Activated T-cell treated with anti-CD3 and anti-CD28 coated beads for 1 hour (primary cell): Measurements from ENCODE around the gene SPDYA.
"Not testable (repeated sequence)": the region's sequence is repeated elsewhere in the genome, so short reads cannot be mapped to it uniquely, and the experiment has no call there.

ENCODE experiments used
- DNase-seq: peaks from one replicate; pipeline ENCODE4 v3.0.0-alpha.2; 2020; ENCODE audit warnings: low read depth

Gene SPDYA

DNA sequence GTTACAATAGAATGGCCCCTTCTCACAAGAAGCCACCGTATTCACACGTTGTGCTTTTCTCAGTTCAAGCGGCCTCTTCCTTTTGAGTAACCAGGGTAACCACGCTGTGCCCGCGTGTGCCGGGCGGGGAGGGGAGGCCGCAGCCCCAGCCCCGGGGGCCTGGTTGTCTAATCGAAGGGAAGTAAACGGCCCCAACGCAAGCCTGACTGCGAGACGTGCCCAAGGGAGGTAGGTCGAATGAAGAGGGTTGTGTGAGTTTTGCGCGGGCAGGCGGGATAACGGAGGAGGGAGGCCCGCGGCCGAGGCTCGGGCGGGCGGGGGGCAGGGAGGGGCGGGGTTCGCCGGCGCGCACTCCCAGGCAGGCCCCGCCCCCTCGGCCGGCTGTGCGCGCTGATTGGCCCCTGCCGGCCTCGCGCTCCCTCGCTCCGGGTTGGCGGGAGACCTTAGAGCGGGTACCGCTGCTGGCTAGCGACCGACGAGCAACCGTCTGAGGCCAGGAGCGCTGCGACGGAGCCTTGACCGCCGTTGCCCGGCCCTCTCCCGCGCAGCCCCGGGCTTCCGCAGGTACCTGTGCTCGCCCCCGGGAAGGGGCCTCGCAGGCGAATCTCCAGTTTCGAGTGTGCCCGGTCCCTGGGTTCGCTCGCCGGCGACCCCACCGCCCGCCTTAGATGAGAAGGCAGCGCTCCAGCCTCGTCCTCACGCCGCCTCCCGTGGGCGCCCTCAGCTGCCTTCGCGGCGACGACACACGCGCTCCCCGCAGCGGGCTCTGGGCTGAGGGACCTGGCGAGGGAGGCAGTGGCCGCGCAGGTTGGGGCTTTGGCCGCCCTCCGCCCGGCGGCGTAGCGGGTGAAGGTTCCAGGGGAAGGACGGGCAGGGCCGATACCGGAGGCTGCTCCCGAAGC is at the start of gene SPDYA:
Gene SPDYA, plus strand, starts transcription at position 451 of the 902 bp plus-strand sequence. CDS start 5,181 bp downstream, outside the sequence.
- DNase-seq = peak; percentile 69

DNA sequence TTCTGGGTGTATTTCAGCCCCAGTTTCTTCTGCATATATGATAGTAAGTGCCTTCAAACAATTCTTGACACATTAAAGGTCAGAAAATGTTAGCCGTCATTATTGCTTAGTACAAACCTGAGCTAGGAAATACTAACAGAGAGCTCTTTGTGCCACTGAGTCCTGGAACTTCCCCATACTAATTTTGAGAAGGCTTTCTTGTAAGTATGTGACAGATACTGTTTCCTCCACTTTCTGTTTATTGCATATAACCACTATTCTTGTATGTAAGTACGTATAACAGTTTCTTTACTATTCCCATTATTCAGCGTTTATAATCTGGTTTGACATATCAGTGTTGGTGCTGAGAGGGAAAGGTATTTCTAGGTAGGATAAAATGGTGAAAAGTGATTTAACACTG is 49.2 kb upstream of the SPDYA start:
- DNase-seq = no peak

DNA sequence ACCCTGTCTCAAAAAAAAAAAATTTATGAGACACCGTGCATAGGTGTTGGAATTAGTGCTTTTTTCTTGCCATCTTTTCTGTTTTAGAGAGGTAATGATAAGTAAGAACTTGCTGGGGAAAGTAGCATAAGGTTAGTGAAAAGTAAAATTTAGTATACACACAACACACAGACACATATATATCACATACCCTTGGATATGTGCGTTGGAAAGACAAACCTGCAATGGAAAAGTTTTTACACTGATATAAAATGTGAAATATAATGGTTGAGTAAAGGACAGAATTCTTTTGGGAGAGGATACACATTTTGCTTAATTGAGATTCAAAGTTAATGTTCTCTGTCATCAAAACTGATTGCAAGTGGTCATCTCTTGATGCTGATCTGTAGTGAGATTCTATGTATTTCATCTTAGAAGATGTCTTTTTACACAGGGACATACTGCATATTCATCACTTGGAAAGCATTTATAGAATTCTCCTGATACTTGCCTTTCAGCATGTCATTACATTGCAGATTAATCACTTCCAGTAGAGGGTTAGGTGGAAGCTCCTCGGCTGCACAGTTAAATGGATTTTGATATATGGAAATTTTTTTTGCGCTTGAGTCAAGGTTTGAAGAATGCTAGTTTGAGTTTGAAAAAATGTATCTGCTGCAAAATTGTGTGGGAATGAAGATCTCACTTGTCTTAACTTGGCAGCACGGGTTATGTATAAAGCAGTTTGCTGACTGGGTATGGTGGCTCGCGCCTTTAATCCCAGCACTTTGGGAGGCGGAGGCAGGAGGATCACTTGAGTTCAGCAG is 45.5 kb upstream of the SPDYA start:
- DNase-seq = no peak

DNA sequence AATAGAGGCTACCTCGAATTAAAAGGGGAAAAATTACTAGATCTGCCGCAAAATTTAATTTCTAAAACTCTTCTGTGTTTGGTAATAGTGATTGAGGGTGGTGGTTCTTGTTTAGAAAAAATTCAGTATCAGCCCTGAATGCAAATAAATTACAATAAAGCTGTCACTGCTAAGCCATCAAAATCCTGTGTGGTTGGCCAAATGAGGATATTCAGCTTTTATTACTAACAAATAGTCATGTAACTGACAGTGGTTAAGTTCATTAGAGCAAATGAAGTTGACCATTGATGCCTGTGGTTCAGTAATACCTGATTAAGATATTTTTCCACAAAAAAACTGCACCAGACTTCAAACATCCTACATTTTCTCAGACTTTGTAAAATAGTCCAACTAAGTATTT is 44.6 kb upstream of the SPDYA start:
- no peak for DNase-seq

DNA sequence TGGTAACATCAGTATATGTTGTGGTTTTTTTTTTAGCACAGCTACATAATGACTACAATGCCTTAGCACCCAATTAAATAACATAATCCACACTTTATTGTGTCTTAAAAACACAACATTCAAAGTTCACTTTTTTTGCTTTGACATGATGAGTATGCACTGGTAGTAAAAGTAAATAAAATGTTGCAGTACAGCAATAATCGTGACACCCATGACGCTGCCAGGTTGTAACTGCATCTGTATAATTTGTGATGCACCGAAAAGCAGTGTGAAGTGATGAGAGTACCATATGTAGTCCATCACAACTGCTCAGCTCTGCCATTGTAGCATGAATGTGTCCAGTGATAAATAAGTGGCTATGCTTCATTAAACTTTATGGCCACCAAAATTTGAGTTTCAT is 43.3 kb upstream of the SPDYA start:
- DNase-seq = no peak

DNA sequence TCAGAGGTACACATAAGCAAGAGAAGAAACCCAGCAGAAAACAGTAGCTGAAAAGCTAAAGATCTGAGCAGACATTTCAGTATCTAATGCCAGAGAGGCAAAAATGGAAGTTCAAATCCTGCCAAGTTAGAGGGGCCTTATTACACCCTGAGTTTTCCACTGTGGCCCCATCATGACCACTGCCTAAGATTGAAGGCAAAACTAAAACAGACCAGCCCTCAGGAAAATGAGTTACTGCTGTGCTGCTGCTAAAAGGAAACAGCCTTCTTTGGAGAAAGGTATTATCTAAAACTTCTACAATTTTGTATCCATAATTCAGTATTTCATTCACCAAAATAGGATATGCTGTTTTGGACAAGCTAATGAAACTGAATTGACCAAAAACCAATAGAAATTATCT is 42.2 kb upstream of the SPDYA start:
- no peak for DNase-seq

DNA sequence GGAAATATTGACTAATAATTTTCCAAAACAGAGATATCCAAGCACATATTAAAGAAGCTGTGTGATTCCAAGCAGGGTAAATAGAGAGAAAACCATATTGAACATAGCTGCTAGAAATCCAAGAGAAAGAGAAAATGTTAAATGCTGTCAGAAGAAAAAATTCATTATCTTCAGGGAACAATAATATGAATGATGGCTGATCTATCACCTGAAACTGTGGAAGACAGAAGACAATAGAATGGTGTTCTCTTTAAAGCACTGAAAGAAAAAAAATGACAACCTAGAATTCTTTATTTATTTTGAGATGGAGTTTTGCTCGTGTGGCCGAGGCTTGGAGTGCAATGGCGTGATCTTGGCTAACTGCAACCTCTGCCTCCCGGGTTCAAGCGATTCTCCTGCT is 41.7 kb upstream of the SPDYA start:
- no peak for DNase-seq

DNA sequence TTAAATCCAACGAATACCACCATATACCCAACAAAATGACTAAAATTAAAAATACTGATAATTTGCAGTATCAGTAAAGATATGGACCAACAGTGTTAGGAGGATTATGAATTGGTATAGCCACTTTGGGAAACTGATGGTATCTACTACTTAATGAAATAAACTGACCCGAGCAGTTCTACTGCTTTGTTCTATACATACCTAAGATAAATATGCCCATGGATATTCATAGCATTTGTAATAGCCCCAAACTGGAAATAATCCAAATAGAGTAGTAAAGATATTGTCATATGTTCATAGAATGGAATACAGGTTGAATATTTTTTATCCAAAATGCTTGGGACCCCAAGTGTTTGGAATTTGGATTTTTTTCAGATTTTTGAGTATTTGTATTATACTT is 38.3 kb upstream of the SPDYA start:
- no peak for DNase-seq

DNA sequence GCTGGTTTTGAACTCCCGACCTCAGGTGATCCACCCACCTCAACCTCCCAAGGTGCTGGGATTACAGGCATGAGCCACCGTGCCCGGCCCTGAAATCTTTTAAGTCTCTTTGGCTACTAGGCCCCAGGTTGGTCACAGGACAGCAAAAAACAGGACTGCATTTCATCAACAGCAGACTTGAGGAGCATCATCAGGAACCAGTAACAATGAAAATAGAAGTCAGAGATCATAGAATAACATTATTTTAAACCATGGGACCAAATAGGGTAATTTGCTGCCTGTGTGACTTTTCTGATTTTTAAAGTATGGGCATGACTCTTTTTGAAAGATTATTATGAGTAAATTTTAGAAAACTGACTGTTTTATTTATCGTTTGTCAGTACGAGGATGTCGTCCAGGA is 34.2 kb upstream of the SPDYA start:
- no peak for DNase-seq

DNA sequence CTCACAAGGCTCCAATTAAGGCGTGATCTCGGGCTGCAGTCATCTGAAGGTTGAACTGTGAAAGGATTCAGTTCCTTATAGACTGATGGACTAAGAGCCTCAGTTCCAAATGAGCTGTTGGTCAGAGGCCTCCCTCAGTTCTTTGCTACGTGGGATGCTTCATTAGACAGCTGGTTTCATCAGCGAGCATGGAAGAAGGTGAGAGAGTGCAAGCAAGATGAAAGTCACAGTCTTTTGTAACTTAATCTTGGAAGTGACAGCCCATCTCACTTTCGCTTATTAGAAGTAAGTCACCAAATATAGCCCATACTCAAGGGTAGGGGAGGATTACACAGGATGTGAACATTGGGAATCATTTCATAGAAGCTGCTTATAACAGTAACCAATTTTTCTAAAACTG is 32.2 kb upstream of the SPDYA start:
- DNase-seq = no peak

DNA sequence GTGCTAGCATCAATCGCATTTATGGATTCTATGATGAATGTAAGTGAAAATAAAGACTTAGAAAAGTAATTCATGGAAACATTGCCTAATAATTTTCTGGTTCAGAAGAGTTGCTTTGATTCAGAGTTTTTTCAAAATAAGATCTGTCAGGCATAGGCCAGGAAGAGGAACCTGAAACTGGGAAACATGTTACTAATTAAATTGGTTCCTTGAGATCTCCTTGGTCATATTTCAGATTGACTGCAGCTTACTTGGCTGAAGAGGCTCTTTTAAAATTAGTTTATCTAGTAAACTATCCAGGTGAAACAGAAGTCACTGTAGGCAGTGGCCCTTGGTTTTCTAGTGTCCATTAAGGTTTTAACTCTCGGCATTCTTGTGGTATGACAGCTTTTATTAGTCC is 31.6 kb upstream of the SPDYA start:
- no peak for DNase-seq

DNA sequence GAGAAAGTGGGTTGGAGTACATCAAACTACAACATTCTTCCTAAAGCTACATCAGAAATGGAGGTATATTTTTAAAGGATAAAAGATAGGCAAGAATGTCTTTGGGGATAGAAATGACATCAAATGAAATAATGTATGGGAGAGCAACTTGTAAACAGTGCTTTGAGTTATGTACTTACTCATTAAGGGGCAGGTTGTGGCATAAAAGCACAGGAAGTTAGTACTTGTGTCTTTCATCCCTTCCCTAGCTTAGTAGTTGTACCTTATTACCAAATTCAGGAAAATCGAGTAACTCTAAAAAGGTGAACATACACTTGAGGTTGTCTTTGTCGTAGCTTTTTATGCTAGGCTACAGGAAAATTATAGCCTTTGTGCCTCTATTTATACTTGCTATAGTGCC is 30.1 kb upstream of the SPDYA start:
- no peak for DNase-seq

DNA sequence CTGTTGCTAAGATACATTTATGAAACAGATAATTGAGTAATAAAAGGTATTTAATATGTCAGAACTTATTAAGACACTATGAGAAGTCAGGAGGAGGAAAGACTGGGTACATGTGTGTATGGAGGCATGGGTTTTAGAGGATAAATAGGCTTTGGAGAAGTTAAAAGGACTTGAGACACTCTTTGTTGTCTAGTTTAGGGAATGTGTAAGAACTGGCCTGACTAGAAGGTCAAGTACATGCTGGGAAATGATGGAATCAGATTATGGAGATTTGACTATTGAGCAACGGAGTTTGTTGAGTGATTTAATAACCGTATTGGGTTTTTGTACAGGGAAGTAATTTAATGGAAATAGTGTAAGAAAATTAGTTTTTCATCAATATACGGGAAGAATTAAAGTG is 28.2 kb upstream of the SPDYA start:
- DNase-seq = no peak

DNA sequence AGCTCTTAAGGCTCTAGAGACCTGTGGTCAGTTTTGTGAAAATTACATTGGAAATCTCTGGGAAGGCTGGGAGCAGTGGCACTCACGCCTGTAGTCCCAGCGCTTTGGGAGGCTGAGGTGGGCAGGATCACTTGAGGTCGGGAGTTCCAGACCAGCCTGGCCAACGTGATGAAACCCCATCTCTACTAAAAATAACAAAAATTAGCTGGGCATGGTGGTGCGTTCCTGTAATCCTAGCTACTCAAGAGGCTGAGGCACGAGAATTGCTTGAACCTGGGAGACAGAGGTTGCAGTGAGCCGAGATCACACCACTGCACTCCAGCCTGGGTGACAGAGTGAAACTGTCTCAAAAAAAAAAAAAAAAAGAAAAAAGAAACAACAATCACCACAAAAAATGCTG is 26.1 kb upstream of the SPDYA start:
- not testable (repeated sequence) for DNase-seq

DNA sequence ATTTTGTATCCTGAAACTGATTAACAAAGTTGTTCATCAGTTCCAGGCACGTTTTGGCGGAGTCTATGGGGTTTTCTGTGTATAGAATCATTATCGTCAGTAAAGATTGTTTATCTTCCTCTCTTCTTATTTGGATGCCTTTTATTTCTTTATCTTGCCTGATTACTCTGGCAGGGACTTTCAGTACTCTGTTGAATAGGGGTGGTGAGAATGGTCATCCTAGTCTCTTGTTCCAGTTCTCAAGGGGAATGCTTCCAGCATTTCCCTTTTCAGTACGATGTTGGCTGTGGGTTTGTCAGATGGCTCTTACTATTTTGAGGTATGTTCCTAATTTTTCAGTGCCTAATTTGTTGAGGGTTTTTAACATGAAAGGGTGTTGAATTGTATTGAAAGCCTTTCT is 14.0 kb upstream of the SPDYA start:
- no peak for DNase-seq

DNA sequence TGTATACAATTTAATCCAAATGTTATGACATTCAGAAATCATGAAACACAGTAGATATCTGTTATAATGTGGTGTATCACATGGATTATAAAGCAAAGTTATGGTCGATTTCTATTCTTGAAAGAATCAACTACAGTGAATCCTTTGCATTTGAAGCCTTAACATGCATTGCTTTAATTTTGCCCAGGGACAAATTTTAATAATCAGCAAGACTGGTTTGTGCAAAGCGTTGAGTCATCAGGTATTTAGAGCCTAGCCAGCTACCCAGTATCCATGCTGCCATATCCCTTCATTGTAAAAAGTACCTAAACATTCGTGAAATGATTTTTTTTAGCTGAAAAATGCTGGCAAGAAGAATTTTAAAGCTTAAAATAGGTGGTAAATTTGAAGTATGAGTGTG is 8.9 kb upstream of the SPDYA start:
- no peak for DNase-seq

DNA sequence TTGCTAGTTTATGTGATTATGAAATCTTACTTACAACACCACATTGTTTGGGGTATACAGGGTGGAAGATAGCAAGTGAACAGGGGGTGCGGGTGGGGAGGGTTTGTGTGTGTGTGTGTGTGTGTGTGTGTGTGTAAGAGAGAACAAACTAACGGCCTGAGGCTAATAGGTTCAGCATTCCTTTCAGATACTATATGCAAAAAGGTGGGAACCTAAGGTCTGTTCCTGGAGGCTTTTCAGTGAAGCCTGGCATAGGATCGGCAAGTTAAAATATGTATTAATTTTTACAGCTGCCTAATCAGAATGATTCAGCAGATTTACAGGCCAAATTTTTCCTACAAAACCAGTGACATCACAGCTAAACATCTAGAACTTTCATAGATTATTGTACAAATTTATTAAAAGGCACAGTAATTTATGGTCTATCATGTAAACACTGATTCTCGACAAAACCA is 7.6 kb upstream of the SPDYA start:
- no peak for DNase-seq

DNA sequence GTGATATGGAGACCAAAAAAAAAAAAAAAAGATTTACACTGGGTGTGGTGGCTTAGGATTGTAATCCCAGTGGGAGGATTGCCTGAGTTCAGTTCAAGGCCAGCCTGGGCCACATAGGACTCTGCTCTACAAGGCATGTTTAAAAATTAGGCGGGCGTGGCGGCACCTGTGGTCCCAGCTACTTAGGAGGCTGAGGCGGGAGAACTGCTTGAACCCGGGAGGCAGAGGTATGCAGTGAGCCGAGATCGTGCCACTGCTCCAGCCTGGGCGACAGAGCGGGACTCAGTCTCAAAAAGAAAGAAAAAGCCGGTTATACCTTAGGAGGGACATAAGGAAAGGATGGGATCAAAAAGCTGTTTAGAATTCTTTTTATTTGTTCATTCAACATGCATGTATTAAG is 707 bp upstream of the SPDYA start:
- no peak for DNase-seq

DNA sequence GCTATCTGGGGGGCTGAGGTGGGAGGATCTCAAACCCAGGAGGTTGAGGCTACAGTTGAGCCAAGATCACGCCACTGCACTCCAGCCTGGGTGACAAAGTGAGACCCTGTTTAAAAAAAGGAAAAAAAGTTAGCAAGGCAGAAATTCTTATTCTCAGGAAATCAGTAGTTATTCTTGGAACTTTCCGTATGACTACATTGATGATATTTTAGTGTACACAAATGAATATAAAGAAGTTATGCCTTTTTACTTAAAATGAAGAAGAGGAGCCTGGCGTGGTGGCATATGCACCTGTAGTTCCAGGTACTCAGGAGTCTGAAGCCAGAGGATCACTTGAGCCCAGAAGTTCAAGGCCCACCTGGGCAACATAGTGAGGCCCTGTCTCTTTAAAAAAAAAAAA is 7.4 kb downstream of the SPDYA start:
- DNase-seq = no peak

DNA sequence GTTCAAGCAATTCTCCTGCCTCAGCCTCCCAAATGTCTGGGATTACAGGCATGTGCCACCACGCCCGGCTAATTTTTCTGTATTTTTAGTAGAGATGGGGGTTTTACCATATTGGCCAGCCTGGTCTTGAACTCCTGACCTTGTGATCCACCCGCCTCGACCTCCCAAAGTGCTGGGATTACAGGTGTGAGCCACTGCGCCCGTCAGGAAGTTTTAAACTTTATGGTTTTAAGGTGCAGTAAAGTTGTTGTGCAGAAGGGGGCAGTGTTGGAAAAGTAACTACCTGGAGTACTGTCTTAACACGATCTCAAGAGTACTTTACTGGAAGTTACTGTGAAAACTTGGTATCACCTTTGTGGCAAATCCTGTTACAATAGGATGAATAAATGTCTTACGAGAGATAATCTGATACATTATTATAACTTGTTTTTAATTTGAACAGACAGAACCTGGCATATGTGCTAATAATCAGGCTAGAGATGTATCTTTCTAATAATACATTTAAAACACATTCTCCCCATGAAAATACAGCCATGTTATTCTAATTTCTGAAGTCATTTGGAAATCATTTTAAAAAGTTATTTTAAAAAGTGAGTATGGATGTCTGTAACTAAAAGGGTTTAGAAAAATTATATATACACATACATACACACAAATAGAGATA is 10.8 kb downstream of the SPDYA start:
- peak; percentile 35 for DNase-seq

DNA sequence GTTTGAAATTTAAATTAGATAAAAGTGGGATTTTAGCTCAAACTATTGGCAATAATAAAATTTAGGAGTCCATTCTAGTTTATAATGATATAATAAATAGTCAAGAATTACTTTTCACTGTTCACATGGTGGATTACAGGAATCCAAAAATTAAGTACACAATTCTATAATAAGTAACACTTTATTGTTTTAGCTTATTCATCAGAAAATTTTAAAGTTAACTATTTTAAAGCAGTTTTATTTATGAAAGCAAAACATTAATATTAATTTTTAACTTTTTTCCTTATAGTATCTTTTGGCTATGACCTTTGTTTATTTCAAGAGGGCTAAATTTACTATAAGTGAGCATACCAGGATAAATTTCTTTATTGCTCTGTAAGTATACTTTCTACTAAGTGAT is 11.4 kb downstream of the SPDYA start:
- no peak for DNase-seq

DNA sequence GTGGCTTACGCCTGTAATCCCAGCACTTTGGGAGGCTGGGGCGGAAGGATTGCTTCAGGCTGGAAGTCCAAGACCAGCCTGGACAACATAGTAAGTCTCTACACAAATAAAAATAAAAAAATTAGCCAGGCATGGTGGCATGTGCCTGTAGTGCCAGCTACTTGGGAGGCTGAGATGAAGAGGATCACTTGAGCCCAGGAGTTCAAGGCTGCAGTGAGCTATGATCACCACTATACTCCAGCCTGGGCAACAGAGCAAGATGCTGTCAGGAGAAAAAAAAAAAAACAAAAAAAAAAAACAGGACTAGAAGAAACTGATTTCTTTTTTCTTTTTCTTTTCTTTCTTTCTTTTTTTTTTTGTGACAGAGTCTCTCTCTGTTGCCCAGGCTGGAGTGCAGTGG is 13.6 kb downstream of the SPDYA start:
- no peak for DNase-seq

DNA sequence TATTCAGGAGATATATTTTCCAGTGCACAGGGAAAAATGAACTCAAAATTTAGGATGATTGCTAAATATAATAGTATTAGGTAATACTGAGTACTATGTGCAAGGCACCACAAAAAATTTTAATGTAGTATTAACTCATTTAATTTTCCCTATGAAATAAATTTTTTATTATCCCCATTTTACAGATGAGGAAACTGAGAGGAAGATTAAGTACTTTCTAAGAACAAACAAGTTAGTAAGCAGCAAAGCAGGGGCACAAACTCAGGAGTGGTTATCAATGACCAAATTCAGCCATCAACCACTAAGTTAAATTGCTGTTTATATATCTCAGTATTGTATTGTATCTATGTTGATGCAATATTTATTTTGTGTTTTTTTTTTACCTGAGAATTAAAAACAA is 14.2 kb downstream of the SPDYA start:
- no peak for DNase-seq
